ENCODE results near the gene AGAP1.

AGAP1 gene

DNA sequence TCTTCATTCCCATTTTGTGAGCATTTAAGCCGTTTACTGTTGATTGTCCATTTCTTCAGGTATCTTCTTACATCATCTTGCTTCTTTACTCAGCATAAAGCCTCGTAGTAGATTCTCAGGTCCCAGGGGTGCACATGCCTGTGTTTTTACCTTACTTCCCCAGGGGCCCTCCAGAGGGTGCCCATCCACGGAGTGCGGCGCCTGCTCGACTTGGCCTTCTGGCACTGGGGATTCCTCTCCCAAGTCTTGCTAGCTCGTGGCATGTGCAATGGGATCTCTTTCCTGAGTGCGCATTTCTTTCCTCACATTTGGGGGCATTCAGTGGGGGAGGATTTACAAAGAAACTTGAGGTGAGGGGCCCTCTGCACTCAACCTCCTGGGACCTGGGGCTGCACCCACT, 148.1 kb downstream of the AGAP1 start:
- DNase-seq, result no peak

DNA sequence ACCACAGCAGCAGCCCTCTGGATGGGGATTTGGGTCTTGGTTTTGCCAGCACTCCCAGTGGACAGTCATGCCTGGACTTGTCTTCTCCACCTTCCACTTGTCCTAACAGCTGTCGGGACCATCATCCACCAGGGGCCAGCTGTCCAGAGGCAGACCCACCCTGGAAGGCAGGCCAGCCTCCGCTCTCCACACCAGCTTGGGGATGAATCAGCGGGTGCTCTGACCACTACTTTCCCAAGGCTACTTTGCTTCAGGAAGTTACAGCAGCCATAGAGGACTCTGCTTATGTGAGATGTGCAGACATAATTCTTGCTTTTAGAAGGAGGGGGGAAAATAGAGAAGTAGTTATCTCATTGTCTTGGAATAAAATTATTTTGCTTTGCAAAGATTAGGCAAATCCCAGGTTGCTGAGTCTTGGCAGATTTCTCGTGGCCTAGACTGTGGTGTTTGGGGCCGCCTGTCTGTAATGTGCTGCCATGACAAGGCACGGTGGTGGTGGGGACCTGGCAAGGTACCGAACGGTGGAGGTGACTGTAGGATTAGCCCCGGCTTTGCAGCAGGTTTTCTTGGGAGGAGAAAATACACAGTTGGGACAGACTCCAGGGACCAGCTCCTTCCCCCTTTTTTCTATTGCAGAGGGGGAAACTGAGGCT, 148.7 kb downstream of the AGAP1 start:
- DNase-seq, result no peak

DNA sequence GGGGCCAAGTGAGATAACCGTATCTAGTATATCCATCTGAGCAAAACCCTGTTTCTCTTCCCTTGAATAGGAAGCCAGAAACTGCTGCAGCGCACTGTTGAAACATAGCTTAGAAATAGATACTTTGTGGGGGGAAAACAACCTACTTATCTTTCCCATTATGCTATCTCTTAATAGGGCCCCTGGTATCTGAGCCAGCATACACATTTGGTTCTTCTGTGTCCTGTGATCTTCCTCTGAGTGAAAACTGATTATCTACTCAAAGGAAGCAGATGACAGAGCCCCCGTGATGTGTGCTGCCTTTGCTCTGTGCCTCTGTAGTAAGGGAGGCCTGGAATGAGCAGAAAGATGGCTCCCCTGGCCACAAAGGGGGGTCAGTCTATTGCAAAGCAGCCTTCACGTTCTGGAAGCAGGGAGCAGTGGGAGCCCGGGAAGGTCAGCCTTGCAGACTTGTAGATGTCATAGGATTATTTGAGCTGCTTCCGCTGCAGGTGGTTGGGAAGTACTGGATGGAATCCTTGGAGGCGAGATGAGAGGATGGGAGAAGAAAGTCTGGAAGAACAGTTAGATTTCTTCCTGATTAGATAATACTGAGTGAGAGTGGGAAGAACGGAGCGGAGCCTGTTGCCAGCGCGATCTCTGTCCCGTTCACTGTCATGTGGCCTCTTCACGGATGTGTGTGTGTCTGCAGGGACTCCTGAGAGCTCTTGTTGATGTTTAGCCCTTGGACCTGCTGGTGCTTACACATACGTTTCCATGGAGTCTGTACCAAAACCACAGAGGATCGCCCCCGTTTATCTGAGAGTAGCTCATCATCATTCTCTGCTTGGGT, 150.1 kb downstream of the AGAP1 start:
- no peak for DNase-seq

DNA sequence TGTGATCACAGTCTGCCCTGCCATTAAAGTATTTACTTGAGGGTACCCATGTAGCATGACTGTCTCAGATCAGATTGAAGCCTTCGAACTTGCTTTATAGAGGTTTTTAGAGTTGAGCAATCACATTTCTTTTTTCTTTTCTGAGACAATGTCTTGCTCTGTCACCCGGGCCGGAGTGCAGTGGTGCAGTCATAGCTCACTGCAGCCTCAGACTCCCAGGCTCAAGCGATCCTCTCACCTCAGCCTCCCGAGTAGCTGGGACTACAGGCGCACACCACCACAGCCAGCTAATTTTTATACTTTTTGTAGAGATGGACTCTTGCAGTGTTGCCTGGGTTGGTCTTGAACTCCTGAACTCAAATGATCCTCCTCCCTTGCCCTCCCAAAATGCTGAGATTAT, 153.4 kb downstream of the AGAP1 start:
- DNase-seq, result no peak

DNA sequence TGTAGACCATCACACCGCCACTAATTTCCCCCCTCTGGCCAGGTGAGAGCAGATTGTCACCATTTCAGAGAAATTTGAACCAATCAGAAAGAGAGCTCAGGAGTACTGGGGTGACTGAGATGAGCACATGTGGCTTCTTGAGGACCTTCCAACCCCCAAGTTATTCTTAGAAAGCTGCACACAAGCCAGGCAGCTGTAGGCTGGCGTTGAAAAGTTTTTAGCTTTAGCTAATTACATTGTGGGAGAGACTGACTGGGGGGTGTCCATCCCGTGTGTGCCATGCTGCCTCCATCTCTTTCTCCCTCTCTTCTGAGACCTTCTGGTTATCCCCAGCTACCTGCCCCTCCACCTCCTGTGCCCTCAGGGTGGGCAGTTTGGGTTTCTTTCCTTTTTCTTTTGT, 154.0 kb downstream of the AGAP1 start:
- DNase-seq, result no peak

DNA sequence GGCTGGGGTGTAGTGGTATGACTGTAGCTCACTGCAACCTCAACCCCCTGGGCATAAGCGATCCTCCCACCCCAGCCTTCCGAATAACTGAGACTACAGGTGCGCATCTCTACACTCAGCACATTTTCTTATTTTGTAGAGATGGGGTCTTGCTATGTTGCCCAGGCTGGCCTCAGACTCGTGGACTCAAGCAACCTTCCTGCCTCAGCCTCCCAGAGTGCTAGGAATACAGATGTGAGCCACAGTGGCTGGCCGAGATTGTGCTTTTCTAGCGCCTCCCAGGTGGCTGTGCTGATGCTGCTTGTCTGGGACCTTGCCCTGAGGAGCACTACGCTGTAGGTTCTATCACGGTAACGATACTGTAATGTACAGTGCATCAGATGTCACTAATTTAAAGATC, 155.6 kb downstream of the AGAP1 start:
- no peak for DNase-seq

DNA sequence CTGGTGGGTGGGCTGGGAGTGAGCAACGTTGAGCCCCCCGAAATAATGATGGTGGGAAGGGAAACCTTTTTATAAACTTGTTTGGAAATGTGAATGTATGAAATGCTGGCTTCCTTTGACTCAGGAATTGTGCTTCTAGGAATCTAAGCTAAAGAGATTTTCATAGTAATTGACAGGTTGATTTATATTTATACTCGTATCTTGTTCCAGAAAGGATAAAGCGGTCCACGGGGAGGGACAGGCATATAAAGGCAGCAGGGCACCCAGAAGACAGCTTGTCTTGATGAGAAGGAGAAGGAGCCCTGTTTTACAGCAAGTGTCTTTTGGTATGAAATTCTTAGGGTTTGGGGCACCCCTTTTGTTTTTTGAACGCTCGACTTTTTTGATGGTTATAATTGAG, 157.8 kb downstream of the AGAP1 start:
- DNase-seq, result no peak

DNA sequence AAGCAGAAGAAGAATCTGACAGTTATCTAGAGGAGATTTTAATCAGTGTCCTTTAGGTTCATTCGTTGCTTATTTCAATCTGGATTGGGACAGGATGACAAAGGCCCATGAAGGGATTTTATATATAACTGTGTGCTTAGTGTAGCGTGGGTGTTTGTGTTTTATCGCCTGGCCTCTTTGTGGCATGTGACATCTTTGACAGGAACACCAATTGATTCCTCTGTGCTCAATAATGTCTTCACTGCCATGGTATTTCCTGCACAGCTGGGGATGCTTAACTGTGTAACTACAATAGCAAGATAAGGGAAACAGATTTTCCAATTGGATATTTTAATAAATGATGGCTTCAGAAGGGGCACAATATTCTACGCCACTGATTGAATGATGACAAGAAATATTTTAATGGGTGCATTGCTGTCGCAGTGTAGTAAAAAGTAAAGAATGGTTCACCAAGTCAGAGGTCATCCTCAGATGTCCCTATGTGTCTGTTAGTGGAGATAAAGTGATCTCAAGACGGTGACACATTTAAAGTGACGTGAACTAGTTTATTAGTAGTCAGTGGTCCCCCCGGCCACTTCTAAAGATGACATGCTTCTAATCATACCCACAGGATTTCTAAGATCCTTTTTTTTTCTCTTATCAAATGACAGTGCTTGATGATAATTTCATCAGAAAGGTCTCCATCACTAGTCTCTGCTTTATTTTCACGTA, 160.4 kb downstream of the AGAP1 start:
- DNase-seq, result no peak

DNA sequence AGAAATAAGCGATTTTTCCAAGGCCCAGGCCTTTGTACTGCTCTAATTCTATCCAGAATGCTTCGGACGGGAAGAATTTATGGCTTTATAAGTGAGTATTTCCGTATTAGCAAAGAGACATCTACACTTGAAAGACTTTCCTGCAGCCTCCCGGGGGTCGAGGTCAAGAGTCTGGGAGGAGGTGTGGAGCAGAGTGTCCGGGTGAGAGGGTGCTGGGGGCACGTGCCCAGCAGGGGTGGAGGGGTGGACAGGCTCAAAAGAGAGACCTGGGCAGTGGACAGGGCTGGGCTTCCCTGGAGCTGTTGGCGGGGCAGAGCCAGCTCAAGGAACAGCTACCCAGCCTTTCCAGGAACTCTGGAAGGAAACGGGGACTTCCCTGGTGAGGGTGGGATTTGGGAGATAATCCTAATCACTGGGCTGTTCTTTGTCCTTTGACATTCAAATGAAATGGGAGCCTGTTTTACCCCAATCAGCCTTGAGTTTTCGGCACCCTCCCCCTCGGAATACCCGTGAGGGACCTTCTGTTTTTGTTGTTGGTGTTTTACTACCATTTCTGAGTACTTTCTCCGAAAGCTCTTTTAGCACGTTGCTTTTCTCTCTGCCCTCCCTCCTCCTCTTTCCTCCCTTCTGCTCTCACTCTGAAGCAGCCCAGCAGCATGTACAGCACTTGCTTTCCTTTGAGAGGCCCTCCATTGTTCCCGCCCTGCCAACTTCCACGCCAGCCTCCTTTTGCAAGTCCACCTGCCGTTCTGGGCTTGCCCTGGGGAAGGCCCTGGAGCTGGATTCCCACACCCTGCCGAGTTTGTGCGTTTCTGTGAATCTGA, 164.7 kb downstream of the AGAP1 start:
- peak; percentile 70 for DNase-seq

DNA sequence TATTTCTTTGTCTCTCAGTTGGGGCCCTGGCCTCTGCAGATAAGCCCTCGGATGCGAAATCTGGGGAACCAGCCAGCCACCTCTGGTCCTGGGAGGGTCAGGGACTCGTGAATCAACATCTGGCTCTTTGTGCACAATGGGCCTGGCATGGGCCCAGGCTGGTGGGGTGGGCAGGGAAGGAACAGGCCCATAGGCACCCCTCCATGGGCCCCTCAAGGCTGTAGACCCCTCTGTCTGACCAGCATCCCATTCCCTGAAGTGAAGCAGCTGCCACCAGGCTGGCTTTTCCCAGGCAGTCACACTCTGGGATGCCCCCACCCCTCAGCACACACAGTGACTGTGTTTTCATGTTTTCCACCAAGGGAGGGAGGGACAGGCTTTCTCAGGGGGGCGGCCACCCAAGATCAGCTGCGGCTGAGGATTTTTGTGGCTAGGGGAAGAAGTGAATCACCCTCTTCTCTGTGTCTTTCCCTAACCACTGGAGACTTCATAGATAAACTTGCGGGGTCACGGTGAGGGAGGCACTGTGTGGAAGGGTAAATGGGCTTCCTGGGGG, 166.0 kb downstream of the AGAP1 start:
- DNase-seq, result no peak

DNA sequence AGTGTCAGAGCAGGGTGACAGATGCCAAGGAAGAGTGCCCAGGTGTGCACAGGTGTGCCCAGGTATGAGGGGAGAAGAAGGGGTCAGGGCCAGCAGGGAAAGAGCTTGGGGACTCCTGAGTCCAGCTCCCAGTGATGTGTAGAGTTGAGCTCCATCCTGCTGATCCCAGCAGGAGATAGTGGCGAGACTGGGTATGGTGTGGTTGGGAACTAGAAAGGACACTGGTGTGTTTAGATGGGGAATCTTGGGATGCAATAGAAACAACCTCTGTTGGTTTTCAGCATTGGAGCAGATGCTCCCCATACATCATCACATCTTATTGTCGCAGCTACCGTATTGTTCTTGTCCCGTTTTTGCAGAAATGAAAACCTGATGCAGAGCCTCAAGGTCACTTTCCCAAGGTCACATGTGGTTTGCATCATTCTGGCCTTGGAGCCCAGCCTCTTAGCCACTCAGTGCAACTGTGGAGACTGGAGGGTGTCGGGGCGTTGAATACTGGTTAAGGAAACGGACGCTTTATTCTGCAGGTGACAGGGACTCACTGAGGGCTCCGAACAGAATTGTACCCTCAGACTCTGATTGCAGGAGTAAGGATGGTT, 166.7 kb downstream of the AGAP1 start:
- DNase-seq, result no peak

DNA sequence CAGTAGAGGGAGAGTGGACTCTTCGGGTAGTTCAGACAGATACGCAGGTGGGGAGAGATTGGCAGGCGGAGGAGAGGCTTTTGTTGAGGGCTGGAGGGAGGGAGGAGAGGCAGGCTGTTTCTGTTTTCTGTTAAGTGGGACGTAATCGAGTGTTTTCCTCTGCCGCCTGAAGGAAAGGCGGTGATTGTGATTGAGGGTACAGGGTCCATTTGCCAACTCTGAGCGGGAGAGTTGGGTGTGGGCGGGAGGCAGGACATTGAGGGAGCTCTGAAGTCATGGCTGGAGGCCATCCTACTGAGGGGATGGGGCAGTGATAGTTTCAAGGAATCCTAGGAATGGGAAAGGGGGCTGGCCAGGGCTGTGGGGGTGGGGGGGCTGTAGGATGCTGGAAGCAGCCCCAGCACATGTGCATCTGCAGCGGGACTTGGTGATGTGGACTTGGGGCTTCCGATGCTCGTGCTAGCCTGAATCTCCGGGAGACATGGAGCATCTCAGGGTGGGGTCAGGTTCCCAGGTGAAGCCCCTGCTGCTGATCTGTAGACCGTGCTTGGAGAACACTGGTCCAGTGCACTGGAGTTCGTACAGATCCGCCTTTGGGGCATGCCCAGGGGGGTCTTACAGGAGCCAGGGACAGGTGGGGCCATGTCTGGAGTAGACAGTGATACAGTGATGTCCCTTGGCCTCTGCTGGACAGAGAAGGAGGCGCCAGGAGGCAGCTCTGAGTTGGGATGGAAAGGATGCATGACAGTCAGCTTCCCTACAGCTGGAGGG, 167.5 kb downstream of the AGAP1 start:
- peak; percentile 39 for DNase-seq

DNA sequence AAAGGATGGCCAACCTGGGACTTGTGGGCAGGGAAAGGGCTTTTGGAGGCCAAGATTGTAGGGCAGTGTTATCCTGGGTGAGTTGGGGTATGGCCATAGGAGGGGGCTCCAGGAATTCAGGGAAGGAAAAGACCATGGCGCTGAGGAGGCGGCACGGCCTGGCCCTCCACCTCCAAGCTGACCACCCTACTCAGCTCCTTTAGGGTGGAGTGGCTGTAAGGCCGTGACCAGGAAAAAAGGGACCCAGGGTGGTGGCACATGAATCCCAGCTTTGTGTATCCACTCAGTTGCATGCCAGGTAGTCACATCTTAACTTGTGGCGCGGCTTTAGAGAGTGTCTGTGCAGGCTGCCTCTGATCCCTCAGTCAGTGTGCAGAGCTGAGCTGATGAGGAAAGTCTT, 168.1 kb downstream of the AGAP1 start:
- DNase-seq, result no peak

DNA sequence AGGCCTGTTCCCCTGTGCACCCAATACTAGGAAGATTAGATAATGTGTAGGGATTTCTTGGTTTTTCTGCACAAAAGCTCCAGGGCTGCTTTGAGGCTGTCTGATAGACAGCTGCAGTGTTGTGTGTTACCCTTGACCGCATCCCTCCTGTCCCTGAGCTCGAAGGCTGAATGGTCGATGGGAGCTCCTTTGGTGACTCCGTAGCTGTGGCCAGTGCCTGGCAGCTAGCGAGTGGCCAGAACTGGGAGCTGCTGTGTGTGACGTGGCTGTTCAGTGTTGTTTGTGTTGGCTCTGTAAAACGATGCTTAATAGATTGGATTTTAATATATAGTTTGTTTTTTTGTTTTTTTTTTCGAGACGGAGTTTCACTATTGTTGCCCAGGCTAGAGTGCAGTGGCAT, 170.0 kb downstream of the AGAP1 start:
- no peak for DNase-seq

DNA sequence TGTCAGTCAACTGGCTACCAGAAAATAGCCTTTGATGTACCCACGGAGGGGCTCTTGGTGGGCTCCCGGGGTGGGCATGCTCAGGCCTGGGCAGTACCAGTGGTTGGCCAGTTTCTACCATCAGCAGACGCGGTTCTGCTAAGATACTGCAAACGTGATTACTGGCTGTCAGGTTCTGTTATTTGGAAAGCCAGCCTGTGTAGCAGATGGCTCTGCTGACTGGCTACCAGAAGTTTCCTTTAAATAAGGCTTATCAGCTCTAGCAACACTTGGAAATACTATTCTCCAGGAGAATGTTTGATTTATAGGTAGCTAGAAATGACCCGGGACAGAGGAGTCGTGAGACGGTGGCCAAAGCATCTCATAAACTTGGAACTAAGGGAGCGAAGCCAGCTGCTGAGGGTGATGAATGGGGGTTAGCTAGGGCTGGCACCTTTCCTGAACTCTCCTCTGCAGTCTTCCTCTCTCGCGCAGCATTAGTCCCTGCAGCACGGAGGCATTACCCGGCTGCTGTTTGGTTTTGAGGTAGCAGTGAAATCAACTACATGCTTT, 171.9 kb downstream of the AGAP1 start:
- DNase-seq, result no peak

DNA sequence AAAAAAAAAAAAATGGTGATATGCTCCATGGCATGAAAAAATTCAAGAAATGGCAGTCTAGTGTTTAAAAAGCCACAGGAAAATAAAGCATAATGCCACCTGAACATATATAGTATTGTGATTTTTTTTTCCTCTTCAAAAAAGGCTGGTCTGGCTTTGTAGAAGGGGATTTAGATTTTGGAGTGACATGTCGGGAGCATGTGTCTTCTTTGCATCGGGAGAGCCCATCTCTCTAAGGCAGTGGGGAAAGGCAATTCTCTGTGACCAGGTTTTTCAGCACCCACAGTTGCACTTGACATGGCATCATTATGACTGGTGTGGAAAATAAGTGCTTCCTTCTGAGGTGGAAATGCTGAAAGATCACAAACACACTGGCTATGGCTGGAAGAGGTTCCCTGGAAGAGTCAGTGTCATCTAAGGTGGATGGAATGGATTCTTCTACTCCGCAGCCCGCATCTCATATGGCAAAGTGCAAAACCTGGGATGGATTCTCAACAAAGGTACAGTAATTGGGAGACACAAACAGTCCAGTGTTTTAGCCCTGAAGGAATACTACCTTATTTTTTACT, 172.5 kb downstream of the AGAP1 start:
- peak; percentile 60 for DNase-seq

DNA sequence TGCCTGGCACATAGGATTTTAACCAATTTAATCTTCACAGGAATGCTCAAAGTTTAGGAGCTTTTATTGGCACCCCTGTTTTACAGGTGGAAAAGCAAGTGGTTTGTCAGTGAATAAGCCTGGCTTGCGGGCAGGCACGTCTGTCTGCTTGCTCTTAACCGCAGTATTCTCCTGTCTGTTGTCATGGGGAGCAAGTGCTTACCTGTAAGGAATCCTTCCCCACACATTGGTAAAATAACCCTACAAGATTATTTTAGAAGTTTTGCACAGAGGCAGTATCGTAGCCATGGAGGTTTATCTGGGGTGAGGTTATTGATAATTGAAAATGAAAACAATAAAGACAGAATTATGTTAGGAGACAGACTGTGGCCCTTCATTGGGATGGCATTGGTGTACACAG, 174.9 kb downstream of the AGAP1 start:
- DNase-seq, result no peak

DNA sequence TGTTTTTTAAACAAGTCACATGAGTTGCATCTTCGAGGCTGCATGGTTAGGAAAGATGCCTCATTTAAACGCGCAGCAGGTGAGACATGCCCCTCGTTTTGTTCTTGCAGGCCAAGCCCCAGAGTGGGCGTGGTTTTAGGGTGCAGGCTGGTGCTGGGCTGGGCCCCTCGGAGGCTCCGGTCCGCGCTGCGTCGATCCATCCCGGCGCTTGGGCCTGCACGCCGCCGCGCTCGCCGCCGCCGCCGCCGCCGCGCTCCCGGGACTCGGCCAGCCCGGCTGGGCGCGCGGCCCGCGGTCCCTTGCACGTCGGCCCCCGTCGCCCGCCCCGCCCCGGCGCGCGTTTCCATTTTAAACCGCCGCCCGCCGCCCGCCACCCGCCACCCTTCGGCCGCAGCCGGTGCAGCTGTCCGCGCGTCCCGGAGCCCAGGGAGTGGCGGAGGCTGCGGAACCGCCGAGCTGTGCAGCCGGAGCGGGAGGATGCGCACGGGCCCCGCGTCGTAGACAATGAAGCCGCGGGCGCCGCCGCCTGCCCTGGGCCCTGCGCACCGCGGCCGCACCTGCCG, 175.5 kb downstream of the AGAP1 start:
- DNase-seq, result peak; percentile 77

DNA sequence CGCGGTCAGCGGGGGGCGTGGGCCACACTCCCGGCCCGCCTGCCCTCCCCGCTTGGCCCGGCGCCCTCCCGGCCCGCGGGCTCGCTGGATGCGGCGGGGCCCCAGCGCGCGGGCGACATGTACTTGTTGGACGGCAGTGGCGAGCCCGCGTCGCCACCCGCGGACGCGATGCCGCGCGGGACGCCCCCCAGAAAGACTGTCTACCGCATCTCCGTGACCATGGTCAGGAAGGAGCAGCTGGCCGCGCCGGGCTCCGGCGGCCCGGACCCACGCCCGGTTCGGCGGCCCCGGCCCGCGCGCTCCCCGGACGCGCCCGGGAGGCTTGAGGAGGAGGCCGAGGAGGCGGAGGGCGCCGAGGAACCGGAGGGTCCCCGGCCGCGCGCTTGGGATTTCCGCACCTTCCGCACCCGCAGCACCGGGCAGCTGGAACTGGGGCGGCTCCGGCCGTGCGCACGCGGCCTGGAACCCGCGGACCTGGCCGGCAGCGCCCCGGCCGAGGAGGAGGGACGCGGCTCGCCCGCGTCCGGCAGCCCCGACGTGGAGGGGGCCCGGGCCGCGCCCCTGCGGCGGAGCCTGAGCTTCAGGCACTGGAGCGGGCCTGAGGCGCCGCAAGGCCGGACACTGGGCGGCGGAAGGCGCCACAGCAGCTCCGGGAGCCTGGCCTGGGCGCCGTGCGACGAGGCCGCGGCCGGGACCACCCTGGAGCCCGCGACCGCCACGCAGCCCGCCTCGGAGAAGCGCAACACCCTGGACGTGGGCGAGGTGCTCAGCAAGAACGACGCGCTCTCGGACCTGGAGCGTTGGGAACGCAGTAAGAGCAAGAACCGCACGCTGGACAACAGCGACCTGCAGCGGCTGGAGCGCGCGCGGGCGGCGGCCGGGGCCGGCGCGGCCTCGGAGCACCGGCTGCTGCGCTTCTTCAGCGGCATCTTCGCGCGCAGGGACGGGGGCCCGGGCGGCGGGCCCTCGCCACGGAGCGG, 176.4 kb downstream of the AGAP1 start:
- DNase-seq, result peak; percentile 35
